Mammary epithelial cell (primary cell): ENCODE data around the gene LLCFC1.

ENCODE experiments used
- CTCF ChIP-seq, 2 donors: IDR thresholded peaks in 1 of 2; conservative IDR thresholded peaks in 1 of 2; 2 replicates each; pipeline ENCODE4 v1.5.1; 2011 to 2012; ENCODE audit warnings: inconsistent platforms in 2 of 2, low read length in 2 of 2, mild to moderate bottlenecking in 2 of 2, control low read depth in 1 of 2, low read depth in 1 of 2; ENCODE audit not compliant: insufficient read depth in 1 of 2; ENCODE audit errors: extremely low read depth in 1 of 2
- EZH2 ChIP-seq: IDR thresholded peaks from 2 replicates; pipeline ENCODE4 v1.6.1; 2012; ENCODE audit warnings: low read length, inconsistent platforms, borderline replicate concordance

- TF ChIP-seq CTCF (conservative IDR thresholded peaks at IDR 0.05 in 1 of 2, IDR thresholded peaks at IDR 0.05 in 1 of 2; ENCODE audit: extremely low read depth in 1 of 2, insufficient read depth in 1 of 2, low read depth in 1 of 2, low read length in 2 of 2) (no peak), EZH2 (no peak)
These were observed 11.3 kb upstream of the LLCFC1 start for GRCh38 chr7:142927949-142928348.
